ENCODE measurements around the gene SETDB2.

SETDB2 gene

DNA sequence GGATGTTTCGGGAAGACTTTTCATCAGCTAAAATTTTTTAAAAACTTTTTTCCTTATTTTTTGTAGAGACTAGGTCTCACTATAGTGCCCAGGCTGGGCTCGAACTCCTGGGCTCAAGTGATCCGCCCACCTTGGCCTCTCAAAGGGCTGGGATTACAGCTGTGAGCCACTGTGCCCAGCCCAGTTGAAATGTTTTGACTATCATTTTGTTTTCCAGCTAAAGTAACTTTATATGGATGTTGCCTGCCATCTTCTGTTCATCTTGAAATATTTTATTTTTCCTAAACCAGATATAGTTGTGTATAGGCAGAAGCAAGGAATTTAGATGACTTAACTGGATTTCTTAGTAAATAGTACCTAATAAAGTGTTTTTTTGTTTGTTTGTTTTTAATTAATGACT is 7.2 kb upstream of the SETDB2 start:
- DNase-seq: no peak

DNA sequence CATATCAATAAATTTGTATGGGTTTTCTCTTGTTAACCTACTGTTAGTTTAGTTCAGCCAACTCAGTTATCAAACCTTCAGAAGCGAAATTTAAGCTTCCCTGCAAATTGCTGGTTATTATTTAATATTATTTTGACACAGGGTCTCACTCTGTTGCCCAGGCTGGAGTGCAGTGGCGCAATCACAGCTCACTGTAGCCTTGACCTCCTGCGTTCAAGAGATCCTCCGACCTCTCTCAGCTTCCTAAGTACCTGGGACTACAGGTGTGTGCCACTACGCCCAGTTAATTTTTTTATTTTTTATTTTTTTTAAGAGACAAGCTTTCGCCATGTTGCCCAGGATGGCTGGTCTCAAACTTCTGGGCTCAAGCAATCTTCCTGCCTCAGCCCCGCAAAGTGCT is 6.4 kb upstream of the SETDB2 start:
- no peak for DNase-seq

GRCh38 chr13:49439609-49440008 is 4.5 kb upstream of the SETDB2 start:
- no peak for DNase-seq

- no peak for DNase-seq
Observed at GRCh38 chr13:49441312-49441711, 2.8 kb upstream of the SETDB2 start.

DNA sequence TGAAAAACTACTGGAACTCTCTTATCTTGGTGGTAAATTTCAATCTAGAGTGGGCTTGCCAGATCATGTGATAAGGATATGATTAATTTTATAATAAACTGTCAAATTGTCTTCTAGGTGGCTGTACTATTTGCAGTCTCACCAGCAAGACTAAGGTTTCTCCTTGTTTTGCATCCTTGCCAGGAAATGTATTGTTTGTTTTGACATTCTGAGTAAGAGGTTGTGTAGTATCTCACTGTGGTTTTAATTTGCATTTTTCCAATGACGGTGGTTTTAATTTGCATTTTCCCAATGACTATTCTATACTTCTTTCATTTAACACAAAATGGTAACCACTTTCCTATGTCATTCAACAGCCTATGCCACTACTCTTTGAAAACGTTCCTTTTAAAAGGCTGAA is 2.2 kb upstream of the SETDB2 start:
- no peak for DNase-seq

- DNase-seq: peak; percentile 59
Observed at GRCh38 chr13:49443357-49443703, 744 bp upstream of the SETDB2 start.

DNA sequence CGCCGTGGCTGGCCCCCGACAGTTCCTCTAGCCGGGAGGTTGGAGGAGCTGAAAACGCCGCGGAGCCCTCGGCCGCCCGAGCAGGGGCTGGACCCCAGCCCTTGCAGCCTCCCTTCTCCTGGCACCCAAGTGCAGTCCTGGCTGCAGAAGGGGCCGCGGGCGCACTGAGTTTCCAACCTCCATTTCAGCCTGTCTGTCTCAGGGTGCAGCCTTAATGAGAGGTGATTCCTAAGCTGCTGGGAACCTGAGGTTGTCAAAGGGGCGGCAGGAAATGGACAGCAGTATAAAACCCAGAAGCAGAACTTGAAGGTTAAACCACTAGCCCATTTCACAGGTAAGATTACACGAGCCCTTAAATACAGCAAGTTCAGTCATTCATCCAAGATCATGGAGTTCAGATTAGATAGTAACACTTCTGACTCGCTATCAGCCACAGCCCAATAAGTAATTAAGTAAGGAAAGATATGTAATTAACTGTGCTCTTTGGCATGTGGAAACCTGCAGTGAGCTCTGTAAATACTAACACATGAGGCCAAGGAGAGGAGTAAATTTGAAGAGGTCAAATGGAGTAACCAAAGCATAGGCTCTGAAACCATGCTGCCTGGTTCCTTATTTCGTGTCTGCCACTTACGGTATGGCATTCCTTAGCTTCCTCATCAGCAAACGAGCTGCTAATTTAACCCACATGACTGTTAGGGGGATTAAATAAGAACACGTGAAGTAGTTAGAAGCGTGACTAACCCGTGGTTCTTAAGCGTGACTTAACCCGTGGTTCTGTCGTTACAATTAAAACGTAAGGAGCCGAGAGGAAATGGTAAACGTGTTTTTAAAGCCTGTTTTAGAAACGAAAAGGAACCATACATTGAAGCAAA is 686 bp downstream of the SETDB2 start:
- no peak for DNase-seq

GRCh38 chr13:49446473-49446872 is 2.4 kb downstream of the SETDB2 start:
- DNase-seq: no peak

DNA sequence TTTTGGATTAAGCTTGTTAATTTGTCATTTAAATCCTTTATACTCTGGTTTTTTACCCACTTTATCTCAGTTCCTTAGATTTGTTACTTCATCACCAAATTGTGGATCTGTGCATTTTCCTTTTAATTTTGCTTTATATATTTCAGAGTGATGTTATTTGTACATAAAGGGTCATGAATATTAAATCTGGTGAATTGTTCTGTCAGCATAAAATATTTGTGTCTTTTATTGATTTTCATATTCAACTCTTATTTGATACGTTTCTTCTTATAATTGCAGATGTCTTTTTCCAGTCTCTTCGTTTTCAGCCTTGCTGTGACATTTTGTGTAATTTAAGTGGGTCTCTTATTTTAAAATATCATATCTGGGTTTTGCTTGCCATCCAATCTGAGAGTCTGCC is 4.7 kb downstream of the SETDB2 start:
- DNase-seq: no peak

- no peak for DNase-seq
Observed at GRCh38 chr13:49450105-49450819, 6.2 kb downstream of the SETDB2 start.

- no peak for DNase-seq
Observed at GRCh38 chr13:49452725-49453457, 8.8 kb downstream of the SETDB2 start.

GRCh38 chr13:49453465-49453864 is 9.4 kb downstream of the SETDB2 start:
- DNase-seq: no peak

GRCh38 chr13:49454388-49455006 is 10.4 kb downstream of the SETDB2 start:
- DNase-seq: no peak

- no peak for DNase-seq
Observed at GRCh38 chr13:49455007-49455398, 10.9 kb downstream of the SETDB2 start.

DNA sequence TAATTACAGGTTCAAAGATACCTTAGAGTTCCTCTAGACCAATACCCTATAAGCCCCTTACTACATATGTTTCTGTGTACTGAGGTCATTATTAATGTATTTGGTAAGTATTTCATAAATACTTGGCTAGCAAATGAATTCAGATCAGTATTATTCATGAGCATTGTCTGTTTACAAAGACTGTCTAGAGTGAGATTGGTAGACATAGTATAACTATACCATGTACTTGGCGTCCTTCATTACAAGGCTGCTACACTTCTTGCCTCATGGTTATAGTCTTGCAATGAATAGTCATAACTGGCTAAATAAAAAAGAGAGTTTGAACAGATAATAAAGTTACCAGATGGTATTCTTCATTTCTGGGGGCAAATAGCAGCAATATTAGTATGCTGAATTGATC is 12.1 kb downstream of the SETDB2 start:
- DNase-seq: no peak

- no peak for DNase-seq
Observed at GRCh38 chr13:49457221-49457620, 13.1 kb downstream of the SETDB2 start.

- DNase-seq: no peak
Observed at GRCh38 chr13:49459580-49459979, 15.5 kb downstream of the SETDB2 start.

GRCh38 chr13:49464085-49464484 is 20.0 kb downstream of the SETDB2 start:
- no peak for DNase-seq

GRCh38 chr13:49464621-49465325 is 20.7 kb downstream of the SETDB2 start:
- DNase-seq: no peak

GRCh38 chr13:49466292-49466838 is 22.3 kb downstream of the SETDB2 start:
- no peak for DNase-seq

GRCh38 chr13:49472186-49472585 is 28.1 kb downstream of the SETDB2 start:
- no peak for DNase-seq

DNA sequence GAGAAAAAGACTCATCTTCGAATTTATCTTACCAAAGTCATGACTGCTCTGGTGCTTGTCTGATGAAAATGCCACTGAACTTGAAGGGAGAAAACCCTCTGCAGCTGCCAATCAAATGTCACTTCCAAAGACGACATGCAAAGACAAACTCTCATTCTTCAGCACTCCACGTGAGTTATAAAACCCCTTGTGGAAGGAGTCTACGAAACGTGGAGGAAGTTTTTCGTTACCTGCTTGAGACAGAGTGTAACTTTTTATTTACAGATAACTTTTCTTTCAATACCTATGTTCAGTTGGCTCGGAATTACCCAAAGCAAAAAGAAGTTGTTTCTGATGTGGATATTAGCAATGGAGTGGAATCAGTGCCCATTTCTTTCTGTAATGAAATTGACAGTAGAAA is 32.5 kb downstream of the SETDB2 start:
- DNase-seq: no peak

All from COR-L47 (cell line).